SU-DHL-6 (cell line): ENCODE results near the gene SCN3B.

ENCODE experiments used
- CTCF ChIP-seq: fragments of 200-600 bp; sonication (generic); IDR thresholded peaks from one replicate; pipeline ENCODE4 v1.5.1; 2017; ENCODE audit warnings: antibody characterized with exemption, mild to moderate bottlenecking, low read length, moderate library complexity; ENCODE audit not compliant: insufficient read depth, poor library complexity, severe bottlenecking
- EZH2phosphoT487 ChIP-seq: fragments of 200-600 bp; sonication (generic), shearing (Covaris generic); conservative IDR thresholded peaks from 2 replicates; pipeline ENCODE4 v1.6.1; 2018; ENCODE audit warnings: mild to moderate bottlenecking, antibody characterized with exemption, low read length, moderate library complexity, mixed read lengths

GRCh38 chr11:123696183-123696582 is 41.8 kb upstream of the SCN3B start:
- no peak for TF ChIP-seq EZH2phosphoT487
- TF ChIP-seq CTCF: no peak
